Measurements from ENCODE around the gene FAM76A.
"Not testable (repeated sequence)": the region's sequence is repeated elsewhere in the genome, so short reads cannot be mapped to it uniquely, and the experiment has no call there.

Gene FAM76A

GRCh38 chr1:27779122-27779521, 53.4 kb downstream of the FAM76A start:
- Histone ChIP-seq H3K36me3 (ENCODE audit: control insufficient read depth in 2 of 2, insufficient read depth in 2 of 2, low read length in 2 of 2) (no peaks in the 10 kb centered on the region), H3K9ac (ENCODE audit: low read length in 2 of 2) (no peak overlapping the region), H3K9me3 (ENCODE audit: control insufficient read depth in 2 of 2, low read length in 2 of 2) (no peaks in the 10 kb centered on the region), H3K4me1 (ENCODE audit: control insufficient read depth, insufficient read depth, low read length) (no peaks in the 10 kb centered on the region), H3K27me3 (ENCODE audit: control insufficient read depth in 1 of 2, insufficient read depth in 2 of 2, low read length in 2 of 2) (no peaks in the 10 kb centered on the region), H3K4me3 (ENCODE audit: low read length in 2 of 2) (no peak overlapping the region), H3K27ac (ENCODE audit: low read length) (no peak overlapping the region)

DNA sequence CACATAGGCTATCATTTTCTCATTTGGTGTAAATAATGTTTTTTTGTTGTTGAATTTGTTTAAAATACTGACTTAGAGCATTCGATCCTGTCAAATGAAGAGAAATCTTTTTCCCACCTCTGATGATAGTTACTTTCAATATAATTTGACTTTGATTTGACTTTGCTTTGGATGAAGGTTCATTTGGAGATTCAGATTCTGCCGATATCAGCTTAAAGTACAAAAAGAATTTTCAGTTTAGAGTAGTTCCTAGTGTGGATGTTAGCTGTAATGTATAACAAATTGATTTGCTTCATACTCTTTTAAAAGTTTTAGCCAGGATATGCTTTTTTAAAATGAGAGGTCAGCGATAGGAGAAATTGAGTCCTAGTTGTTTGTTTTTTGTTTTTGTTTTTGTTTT, 57.2 kb downstream of the FAM76A start:
- Histone ChIP-seq H3K36me3 (ENCODE audit: control insufficient read depth in 2 of 2, insufficient read depth in 2 of 2, low read length in 2 of 2) (no peaks in the 10 kb centered on the region), H3K9me3 (ENCODE audit: control insufficient read depth in 2 of 2, low read length in 2 of 2) (no peaks in the 10 kb centered on the region), H3K4me3 (ENCODE audit: low read length in 2 of 2) (no peak overlapping the region), H3K9ac (ENCODE audit: low read length in 2 of 2) (no peak overlapping the region), H3K27ac (ENCODE audit: low read length) (no peak overlapping the region), H3K27me3 (ENCODE audit: control insufficient read depth in 1 of 2, insufficient read depth in 2 of 2, low read length in 2 of 2) (no peaks in the 10 kb centered on the region), H3K4me1 (ENCODE audit: control insufficient read depth, insufficient read depth, low read length) (no peaks in the 10 kb centered on the region)

- Histone ChIP-seq H3K27ac (ENCODE audit: low read length) (no peak overlapping the region), H3K9me3 (ENCODE audit: control insufficient read depth in 2 of 2, low read length in 2 of 2) (no peaks in the 10 kb centered on the region), H3K4me1 (ENCODE audit: control insufficient read depth, insufficient read depth, low read length) (no peaks in the 10 kb centered on the region), H3K4me3 (ENCODE audit: low read length in 2 of 2) (no peak overlapping the region), H3K36me3 (ENCODE audit: control insufficient read depth in 2 of 2, insufficient read depth in 2 of 2, low read length in 2 of 2) (peaks cover 3% of the 10 kb centered on the region in 2 donors), H3K9ac (ENCODE audit: low read length in 2 of 2) (no peak overlapping the region), H3K27me3 (ENCODE audit: control insufficient read depth in 1 of 2, insufficient read depth in 2 of 2, low read length in 2 of 2) (no peaks in the 10 kb centered on the region)
These were observed 58.9 kb downstream of the FAM76A start for GRCh38 chr1:27784700-27785099.

GRCh38 chr1:27785781-27786455, 60.2 kb downstream of the FAM76A start:
- no peaks in the 10 kb centered on the region for H3K4me1 ChIP-seq (ENCODE audit: control insufficient read depth, insufficient read depth, low read length)
- no peaks in the 10 kb centered on the region for H3K9me3 ChIP-seq (ENCODE audit: control insufficient read depth in 2 of 2, low read length in 2 of 2)
- H3K4me3 ChIP-seq (ENCODE audit: low read length in 2 of 2): no peak overlapping the region
- H3K9ac ChIP-seq (ENCODE audit: low read length in 2 of 2): no peak overlapping the region
- no peak overlapping the region for H3K27ac ChIP-seq (ENCODE audit: low read length)
- peaks cover 3 to 11% of the 10 kb centered on the region in 2 donors for H3K36me3 ChIP-seq (ENCODE audit: control insufficient read depth in 2 of 2, insufficient read depth in 2 of 2, low read length in 2 of 2)
- H3K27me3 ChIP-seq (ENCODE audit: control insufficient read depth in 1 of 2, insufficient read depth in 2 of 2, low read length in 2 of 2): no peaks in the 10 kb centered on the region

GRCh38 chr1:27787895-27788294, 62.1 kb downstream of the FAM76A start:
- Histone ChIP-seq H3K4me1 (ENCODE audit: control insufficient read depth, insufficient read depth, low read length) (no peaks in the 10 kb centered on the region), H3K9ac (ENCODE audit: low read length in 2 of 2) (no peak overlapping the region), H3K36me3 (ENCODE audit: control insufficient read depth in 2 of 2, insufficient read depth in 2 of 2, low read length in 2 of 2) (peaks cover 6 to 16% of the 10 kb centered on the region in 2 donors), H3K27me3 (ENCODE audit: control insufficient read depth in 1 of 2, insufficient read depth in 2 of 2, low read length in 2 of 2) (no peaks in the 10 kb centered on the region), H3K9me3 (ENCODE audit: control insufficient read depth in 2 of 2, low read length in 2 of 2) (no peaks in the 10 kb centered on the region), H3K27ac (ENCODE audit: low read length) (no peak overlapping the region), H3K4me3 (ENCODE audit: low read length in 2 of 2) (no peak overlapping the region)

DNA sequence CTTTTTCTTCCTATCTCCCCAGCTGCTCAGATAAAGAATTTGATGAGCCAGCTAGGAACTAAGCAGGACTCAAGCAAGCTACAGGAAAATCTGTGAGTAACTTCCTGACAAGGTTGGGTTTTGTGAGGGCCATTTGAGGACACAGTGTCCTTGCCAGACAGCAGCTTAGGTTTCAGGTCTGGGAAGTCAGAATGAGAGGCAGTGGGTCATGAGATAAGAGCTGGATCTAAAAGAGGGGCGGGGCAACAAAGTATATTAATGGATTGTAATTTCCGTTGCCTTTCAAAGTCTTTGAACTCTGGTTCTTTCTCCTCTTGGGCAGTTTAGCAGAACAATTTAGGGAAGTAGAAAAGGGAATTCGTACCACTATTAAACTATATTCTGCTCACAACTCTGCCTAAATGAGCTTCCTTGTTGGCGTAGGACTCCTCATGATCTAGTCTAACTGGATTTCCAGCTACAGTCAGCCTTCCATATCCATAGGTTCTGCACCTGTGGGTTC, 63.8 kb downstream of the FAM76A start:
- Histone ChIP-seq H3K27ac (ENCODE audit: low read length) (no peak overlapping the region), H3K4me3 (ENCODE audit: low read length in 2 of 2) (no peak overlapping the region), H3K9me3 (ENCODE audit: control insufficient read depth in 2 of 2, low read length in 2 of 2) (no peaks in the 10 kb centered on the region), H3K9ac (ENCODE audit: low read length in 2 of 2) (no peak overlapping the region), H3K27me3 (ENCODE audit: control insufficient read depth in 1 of 2, insufficient read depth in 2 of 2, low read length in 2 of 2) (no peaks in the 10 kb centered on the region), H3K4me1 (ENCODE audit: control insufficient read depth, insufficient read depth, low read length) (no peaks in the 10 kb centered on the region), H3K36me3 (ENCODE audit: control insufficient read depth in 2 of 2, insufficient read depth in 2 of 2, low read length in 2 of 2) (peaks cover 20 to 26% of the 10 kb centered on the region in 2 donors)

GRCh38 chr1:27790270-27790669, 64.5 kb downstream of the FAM76A start:
- not testable (repeated sequence) for H3K27ac ChIP-seq (ENCODE audit: low read length); H3K9ac ChIP-seq (ENCODE audit: low read length in 2 of 2); H3K4me1 ChIP-seq (ENCODE audit: control insufficient read depth, insufficient read depth, low read length); H3K9me3 ChIP-seq (ENCODE audit: control insufficient read depth in 2 of 2, low read length in 2 of 2); H3K4me3 ChIP-seq (ENCODE audit: low read length in 2 of 2); H3K27me3 ChIP-seq (ENCODE audit: control insufficient read depth in 1 of 2, insufficient read depth in 2 of 2, low read length in 2 of 2)
- peaks cover 23 to 26% of the 10 kb centered on the region in 2 donors for H3K36me3 ChIP-seq (ENCODE audit: control insufficient read depth in 2 of 2, insufficient read depth in 2 of 2, low read length in 2 of 2)

DNA sequence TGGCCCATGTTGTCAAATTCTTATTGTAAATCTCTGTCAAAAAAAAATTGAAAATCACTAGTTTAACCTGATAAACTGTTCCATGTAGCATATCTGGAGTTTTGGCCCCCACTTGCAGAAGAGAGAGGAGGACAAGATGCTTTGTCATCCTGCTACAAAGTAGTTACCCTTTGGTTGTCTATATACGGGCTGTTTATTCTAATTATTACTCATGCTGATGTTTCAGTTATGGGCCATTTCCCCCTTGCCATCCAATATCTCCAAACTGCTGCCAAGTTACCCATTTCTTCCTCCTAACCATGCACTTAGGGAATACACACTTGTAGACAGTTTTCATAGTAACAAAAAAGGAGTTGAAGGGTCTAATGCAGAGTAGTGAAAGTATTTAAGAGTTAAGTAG, 69.8 kb downstream of the FAM76A start:
- no peak overlapping the region for H3K9ac ChIP-seq (ENCODE audit: low read length in 2 of 2)
- H3K27me3 ChIP-seq (ENCODE audit: control insufficient read depth in 1 of 2, insufficient read depth in 2 of 2, low read length in 2 of 2): no peaks in the 10 kb centered on the region
- H3K4me1 ChIP-seq (ENCODE audit: control insufficient read depth, insufficient read depth, low read length): no peaks in the 10 kb centered on the region
- peaks cover 32 to 36% of the 10 kb centered on the region in 2 donors for H3K36me3 ChIP-seq (ENCODE audit: control insufficient read depth in 2 of 2, insufficient read depth in 2 of 2, low read length in 2 of 2)
- no peak overlapping the region for H3K27ac ChIP-seq (ENCODE audit: low read length)
- H3K4me3 ChIP-seq (ENCODE audit: low read length in 2 of 2): no peak overlapping the region
- no peaks in the 10 kb centered on the region for H3K9me3 ChIP-seq (ENCODE audit: control insufficient read depth in 2 of 2, low read length in 2 of 2)

GRCh38 chr1:27804791-27805190, 79.0 kb downstream of the FAM76A start:
- no peak overlapping the region for H3K9ac ChIP-seq (ENCODE audit: low read length in 2 of 2)
- no peaks in the 10 kb centered on the region for H3K4me1 ChIP-seq (ENCODE audit: control insufficient read depth, insufficient read depth, low read length)
- peaks cover 16 to 20% of the 10 kb centered on the region in 2 donors for H3K36me3 ChIP-seq (ENCODE audit: control insufficient read depth in 2 of 2, insufficient read depth in 2 of 2, low read length in 2 of 2)
- no peak overlapping the region for H3K27ac ChIP-seq (ENCODE audit: low read length)
- no peaks in the 10 kb centered on the region for H3K27me3 ChIP-seq (ENCODE audit: control insufficient read depth in 1 of 2, insufficient read depth in 2 of 2, low read length in 2 of 2)
- no peaks in the 10 kb centered on the region for H3K9me3 ChIP-seq (ENCODE audit: control insufficient read depth in 2 of 2, low read length in 2 of 2)
- no peak overlapping the region for H3K4me3 ChIP-seq (ENCODE audit: low read length in 2 of 2)

- H3K9ac ChIP-seq (ENCODE audit: low read length in 2 of 2): no peak overlapping the region
- no peaks in the 10 kb centered on the region for H3K9me3 ChIP-seq (ENCODE audit: control insufficient read depth in 2 of 2, low read length in 2 of 2)
- no peaks in the 10 kb centered on the region for H3K4me1 ChIP-seq (ENCODE audit: control insufficient read depth, insufficient read depth, low read length)
- no peak overlapping the region for H3K4me3 ChIP-seq (ENCODE audit: low read length in 2 of 2)
- no peak overlapping the region for H3K27ac ChIP-seq (ENCODE audit: low read length)
- H3K36me3 ChIP-seq (ENCODE audit: control insufficient read depth in 2 of 2, insufficient read depth in 2 of 2, low read length in 2 of 2): peaks cover 12 to 18% of the 10 kb centered on the region in 2 donors
- no peaks in the 10 kb centered on the region for H3K27me3 ChIP-seq (ENCODE audit: control insufficient read depth in 1 of 2, insufficient read depth in 2 of 2, low read length in 2 of 2)
These were observed 81.0 kb downstream of the FAM76A start for GRCh38 chr1:27806758-27807157.

DNA sequence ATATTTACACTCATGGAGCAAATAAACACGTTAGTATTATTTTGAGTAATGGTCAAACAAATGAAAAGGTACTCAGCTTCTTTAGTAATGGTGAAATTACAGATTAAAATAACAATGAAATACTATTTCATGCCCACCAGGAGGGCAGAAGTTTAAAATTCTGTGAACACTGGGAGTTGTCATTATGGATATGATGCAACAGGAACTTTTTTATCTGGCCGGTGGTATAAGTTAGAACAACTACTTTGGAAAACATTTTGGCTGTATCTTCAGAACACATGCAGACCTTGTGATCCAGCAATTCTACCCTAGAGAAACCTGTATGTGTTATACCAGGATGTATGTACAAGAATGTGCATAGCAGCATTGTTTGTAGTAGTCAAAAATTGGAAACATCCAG, 81.6 kb downstream of the FAM76A start:
- Histone ChIP-seq H3K4me3 (ENCODE audit: low read length in 2 of 2) (no peak overlapping the region), H3K9me3 (ENCODE audit: control insufficient read depth in 2 of 2, low read length in 2 of 2) (no peaks in the 10 kb centered on the region), H3K36me3 (ENCODE audit: control insufficient read depth in 2 of 2, insufficient read depth in 2 of 2, low read length in 2 of 2) (peaks cover 10 to 16% of the 10 kb centered on the region in 2 donors), H3K27ac (ENCODE audit: low read length) (no peak overlapping the region), H3K9ac (ENCODE audit: low read length in 2 of 2) (no peak overlapping the region), H3K4me1 (ENCODE audit: control insufficient read depth, insufficient read depth, low read length) (no peaks in the 10 kb centered on the region), H3K27me3 (ENCODE audit: control insufficient read depth in 1 of 2, insufficient read depth in 2 of 2, low read length in 2 of 2) (no peaks in the 10 kb centered on the region)

All from stomach smooth muscle (tissue), 2 donors.